OCI-LY1 (cell line): ENCODE results near the gene LRRC59.

Source experiments
- H2AFZ ChIP-seq: fragments of 200-600 bp; sonication (generic), shearing (Covaris generic); 2 replicates; pipeline ENCODE4 v1.6.0; 2014; ENCODE audit warnings: antibody characterized with exemption, mild to moderate bottlenecking, low read length
- H3F3A ChIP-seq: fragments of 200-600 bp; sonication (generic), shearing (Covaris generic); 2 replicates; pipeline ENCODE4 v1.6.0; 2014; ENCODE audit warnings: mild to moderate bottlenecking, antibody characterized with exemption, low read length, moderate library complexity; ENCODE audit not compliant: insufficient read depth
- H3K27ac ChIP-seq: fragments of 200-600 bp; sonication (generic); 2 replicates; pipeline ENCODE4 v1.5.1; 2014; ENCODE audit warnings: low read length, mixed run types, mild to moderate bottlenecking, low read depth; ENCODE audit not compliant: poor library complexity, severe bottlenecking
- H3K27me3 ChIP-seq: fragments of 200-600 bp; sonication (generic); 2 replicates; pipeline ENCODE4 v1.6.0; 2014; ENCODE audit warnings: antibody characterized with exemption, mild to moderate bottlenecking, low read length, moderate library complexity; ENCODE audit not compliant: insufficient read depth
- H3K36me3 ChIP-seq: fragments of 200-600 bp; sonication (generic); 2 replicates; pipeline ENCODE4 v1.6.1; 2014; ENCODE audit warnings: mild to moderate bottlenecking, antibody characterized with exemption, low read length, moderate library complexity, mixed read lengths; ENCODE audit not compliant: insufficient read depth
- H3K4me1 ChIP-seq: fragments of 200-600 bp; sonication (generic); 2 replicates; pipeline ENCODE4 v1.5.1; 2014; ENCODE audit warnings: mild to moderate bottlenecking, low read length, moderate library complexity; ENCODE audit not compliant: insufficient read depth, severe bottlenecking
- H3K4me2 ChIP-seq: fragments of 200-600 bp; sonication (generic), shearing (Covaris generic); 2 replicates; pipeline ENCODE4 v1.6.1; 2014; ENCODE audit warnings: low read length
- H3K4me3 ChIP-seq: fragments of 200-600 bp; sonication (generic); 2 replicates; pipeline ENCODE4 v1.5.1; 2014; ENCODE audit warnings: low read length, low read depth, mild to moderate bottlenecking, mixed read lengths; ENCODE audit not compliant: poor library complexity, severe bottlenecking
- H3K79me2 ChIP-seq: fragments of 200-600 bp; shearing (Covaris generic); 2 replicates; pipeline ENCODE4 v1.6.1; 2016; ENCODE audit warnings: mixed run types, low read length, mixed read lengths; ENCODE audit not compliant: insufficient read depth
- H3K9ac ChIP-seq: fragments of 200-600 bp; sonication (generic), shearing (Covaris generic); 2 replicates; pipeline ENCODE4 v1.6.1; 2014; ENCODE audit warnings: mild to moderate bottlenecking, low read length, mixed read lengths
- H3K9me2 ChIP-seq: fragments of 200-600 bp; sonication (generic), shearing (Covaris generic); 2 replicates; pipeline ENCODE4 v1.6.1; 2014; ENCODE audit warnings: low read depth, mild to moderate bottlenecking, low read length, mixed read lengths
- H3K9me3 ChIP-seq: fragments of 200-600 bp; shearing (Covaris generic); 2 replicates; pipeline ENCODE4 v1.6.1; 2014; ENCODE audit warnings: low read length, mixed read lengths
- H4K20me1 ChIP-seq: fragments of 200-600 bp; sonication (generic), shearing (Covaris generic); 2 replicates; pipeline ENCODE4 v1.6.0; 2016; ENCODE audit warnings: mild to moderate bottlenecking, low read length; ENCODE audit not compliant: insufficient read depth
- EZH2 ChIP-seq: fragments of 200-600 bp; sonication (generic), shearing (Covaris generic); IDR thresholded peaks from 2 replicates; pipeline ENCODE4 v1.8.0; 2017; ENCODE audit warnings: borderline replicate concordance, mixed run types, mild to moderate bottlenecking, antibody characterized with exemption, low read length, moderate library complexity, mixed read lengths
- TF ChIP-seq, protein P1 (sequence below): fragments of 200-600 bp; sonication (generic), shearing (Covaris generic); IDR thresholded peaks from 2 replicates; pipeline ENCODE4 v1.5.1; 2017; ENCODE audit warnings: mild to moderate bottlenecking, antibody characterized with exemption, low read length, moderate library complexity, mixed read lengths

LRRC59 gene

DNA sequence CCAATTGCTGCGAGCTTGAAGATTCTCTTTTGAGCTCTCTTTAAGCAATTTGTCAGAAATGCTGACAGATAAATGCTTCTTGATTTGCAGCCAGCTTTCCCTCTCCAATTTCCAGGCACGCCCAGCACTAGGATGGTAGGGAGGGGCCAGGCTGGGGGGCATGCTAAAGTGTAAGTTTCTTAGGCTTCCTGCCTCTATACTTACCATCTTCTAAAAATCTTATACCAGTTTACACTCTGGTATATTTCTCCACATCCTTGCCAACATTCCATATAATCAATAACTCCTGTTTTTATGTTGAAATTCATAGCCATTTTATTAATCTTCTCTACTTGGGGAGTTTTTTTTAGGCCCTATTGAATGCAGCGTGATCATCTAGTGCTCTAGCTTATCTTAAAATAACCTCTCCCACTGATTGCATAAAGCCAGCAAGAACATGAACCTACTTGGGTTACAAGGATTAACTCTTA, 46.2 kb upstream of the LRRC59 start:
- no peaks in the 10 kb centered on the region for H3K36me3 ChIP-seq
- H3K4me2 ChIP-seq: no peak overlapping the region
- H3K9me3 ChIP-seq: no peaks in the 10 kb centered on the region
- H4K20me1 ChIP-seq: no peaks in the 10 kb centered on the region
- no peak overlapping the region for H3K4me3 ChIP-seq
- no peaks in the 10 kb centered on the region for H3K4me1 ChIP-seq
- TF ChIP-seq, protein P1, sequence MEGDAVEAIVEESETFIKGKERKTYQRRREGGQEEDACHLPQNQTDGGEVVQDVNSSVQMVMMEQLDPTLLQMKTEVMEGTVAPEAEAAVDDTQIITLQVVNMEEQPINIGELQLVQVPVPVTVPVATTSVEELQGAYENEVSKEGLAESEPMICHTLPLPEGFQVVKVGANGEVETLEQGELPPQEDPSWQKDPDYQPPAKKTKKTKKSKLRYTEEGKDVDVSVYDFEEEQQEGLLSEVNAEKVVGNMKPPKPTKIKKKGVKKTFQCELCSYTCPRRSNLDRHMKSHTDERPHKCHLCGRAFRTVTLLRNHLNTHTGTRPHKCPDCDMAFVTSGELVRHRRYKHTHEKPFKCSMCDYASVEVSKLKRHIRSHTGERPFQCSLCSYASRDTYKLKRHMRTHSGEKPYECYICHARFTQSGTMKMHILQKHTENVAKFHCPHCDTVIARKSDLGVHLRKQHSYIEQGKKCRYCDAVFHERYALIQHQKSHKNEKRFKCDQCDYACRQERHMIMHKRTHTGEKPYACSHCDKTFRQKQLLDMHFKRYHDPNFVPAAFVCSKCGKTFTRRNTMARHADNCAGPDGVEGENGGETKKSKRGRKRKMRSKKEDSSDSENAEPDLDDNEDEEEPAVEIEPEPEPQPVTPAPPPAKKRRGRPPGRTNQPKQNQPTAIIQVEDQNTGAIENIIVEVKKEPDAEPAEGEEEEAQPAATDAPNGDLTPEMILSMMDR: no peak
- TF ChIP-seq EZH2: no peak
- H2AFZ ChIP-seq: no peak overlapping the region
- no peaks in the 10 kb centered on the region for H3F3A ChIP-seq
- no peaks in the 10 kb centered on the region for H3K27me3 ChIP-seq
- H3K9ac ChIP-seq: no peak overlapping the region
- no peak overlapping the region for H3K27ac ChIP-seq
- H3K9me2 ChIP-seq: no peaks in the 10 kb centered on the region
- no peaks in the 10 kb centered on the region for H3K79me2 ChIP-seq

DNA sequence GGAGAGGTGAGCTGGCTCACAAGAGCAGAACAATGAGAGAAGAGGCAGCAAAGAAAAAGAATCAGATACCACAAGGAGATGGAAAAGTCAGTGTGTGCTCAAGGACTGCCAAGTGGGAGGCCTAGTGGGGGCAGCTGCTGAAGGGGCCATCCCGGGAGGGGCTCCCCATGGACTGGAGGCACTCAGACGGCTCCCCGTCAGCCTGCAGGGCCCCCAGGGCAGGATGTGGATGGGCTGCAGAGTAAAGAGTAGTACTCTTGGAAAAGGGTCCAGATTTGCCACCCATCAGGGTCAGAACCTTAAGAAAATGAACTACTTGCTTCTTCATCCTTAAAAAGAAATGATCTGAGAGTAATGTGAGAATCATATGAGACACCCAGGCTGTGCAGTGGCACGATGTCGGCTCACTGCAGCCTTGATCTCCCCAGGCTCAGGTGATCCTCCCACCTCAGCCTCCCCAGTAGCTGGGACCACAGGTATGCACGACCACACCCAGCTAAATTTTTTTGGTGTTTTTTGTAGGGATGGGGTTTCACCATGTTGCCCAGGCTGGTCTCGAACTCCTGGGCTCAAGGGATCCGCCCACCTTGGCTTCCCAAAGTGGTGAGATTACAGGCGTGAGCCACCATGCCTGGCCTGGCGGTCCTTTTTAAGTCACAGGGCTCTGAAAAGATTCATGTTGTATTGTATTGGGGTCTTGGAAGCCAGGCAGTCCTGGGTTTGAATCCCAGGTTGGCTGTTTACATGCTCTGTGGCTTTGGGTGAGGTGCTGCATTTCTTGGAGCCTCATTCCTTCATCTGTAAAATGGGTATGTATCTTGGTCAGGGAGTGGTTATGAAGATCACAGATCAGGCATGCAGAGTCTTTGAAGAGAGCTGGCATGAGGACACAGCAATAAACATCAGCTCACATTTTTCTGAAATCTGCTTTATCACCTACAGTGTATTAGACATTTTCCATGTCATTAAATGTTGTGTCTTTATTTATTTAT, 43.8 kb upstream of the LRRC59 start:
- H3F3A ChIP-seq: no peaks in the 10 kb centered on the region
- H3K4me1 ChIP-seq: no peaks in the 10 kb centered on the region
- no peak overlapping the region for H3K4me2 ChIP-seq

DNA sequence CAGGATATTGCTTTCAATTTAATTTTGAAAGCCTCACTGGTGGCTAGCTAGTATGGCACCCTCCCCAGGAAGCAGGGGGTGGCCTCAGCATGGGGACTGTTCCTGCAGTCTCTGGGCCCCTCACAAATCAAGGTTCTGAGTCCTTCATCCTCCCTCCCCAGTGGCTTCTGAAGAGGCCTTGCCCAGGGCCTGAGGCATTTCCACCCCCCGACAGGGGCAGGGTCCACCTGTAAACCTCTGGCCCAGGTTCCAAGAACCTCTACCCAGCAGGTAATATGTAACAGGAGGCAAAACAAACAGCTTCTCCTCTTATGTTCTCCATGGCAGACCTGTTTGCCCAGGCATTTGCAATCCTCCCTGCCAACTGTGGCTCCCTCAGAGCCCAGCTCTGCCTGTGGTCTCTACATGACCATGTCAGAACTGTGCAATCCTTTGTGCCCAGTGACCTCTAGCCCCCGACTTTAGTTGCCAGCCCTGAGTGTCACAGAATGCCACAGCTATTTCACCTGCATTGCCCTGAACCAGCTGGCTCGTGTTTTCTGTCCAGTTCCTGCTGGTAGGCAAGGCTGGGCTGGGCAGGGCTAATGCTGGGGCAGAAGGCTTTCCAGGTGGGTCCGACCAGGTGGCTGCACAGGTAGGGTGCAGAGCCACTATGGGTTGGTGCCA, 43.0 kb upstream of the LRRC59 start:
- Histone ChIP-seq H3K36me3 (no peaks in the 10 kb centered on the region), H4K20me1 (no peaks in the 10 kb centered on the region), H2AFZ (no peak overlapping the region), H3K9ac (no peak overlapping the region), H3K4me1 (no peaks in the 10 kb centered on the region), H3K9me2 (no peaks in the 10 kb centered on the region), H3K27ac (no peak overlapping the region), H3K27me3 (no peaks in the 10 kb centered on the region), H3F3A (no peaks in the 10 kb centered on the region), H3K9me3 (no peaks in the 10 kb centered on the region), H3K79me2 (no peaks in the 10 kb centered on the region), H3K4me3 (no peak overlapping the region), H3K4me2 (no peak overlapping the region)
- TF ChIP-seq, protein P1: no peak
- TF ChIP-seq EZH2: no peak

More for the DNA sequence above, 43.8 kb upstream of the LRRC59 start:
- Histone ChIP-seq H3K27ac (no peak overlapping the region), H3K9me2 (no peaks in the 10 kb centered on the region), H3K27me3 (no peaks in the 10 kb centered on the region), H3K9me3 (no peaks in the 10 kb centered on the region), H3K4me3 (no peak overlapping the region), H3K9ac (no peak overlapping the region), H3K36me3 (no peaks in the 10 kb centered on the region), H3K79me2 (no peaks in the 10 kb centered on the region), H2AFZ (no peak overlapping the region), H4K20me1 (no peaks in the 10 kb centered on the region)
- no peak for TF ChIP-seq EZH2
- TF ChIP-seq, protein P1: no peak
